GM12873 (cell line): Measurements from ENCODE around the gene SEC61A1.

Experiments used
- TF ChIP-seq, protein P1 (sequence below): IDR thresholded peaks from 2 replicates; pipeline ENCODE4 v1.5.1; 2012; ENCODE audit warnings: low read depth, mild to moderate bottlenecking, moderate library complexity, low read length, control low read depth; ENCODE audit not compliant: insufficient read depth; ENCODE audit errors: missing control alignments

Gene SEC61A1

DNA sequence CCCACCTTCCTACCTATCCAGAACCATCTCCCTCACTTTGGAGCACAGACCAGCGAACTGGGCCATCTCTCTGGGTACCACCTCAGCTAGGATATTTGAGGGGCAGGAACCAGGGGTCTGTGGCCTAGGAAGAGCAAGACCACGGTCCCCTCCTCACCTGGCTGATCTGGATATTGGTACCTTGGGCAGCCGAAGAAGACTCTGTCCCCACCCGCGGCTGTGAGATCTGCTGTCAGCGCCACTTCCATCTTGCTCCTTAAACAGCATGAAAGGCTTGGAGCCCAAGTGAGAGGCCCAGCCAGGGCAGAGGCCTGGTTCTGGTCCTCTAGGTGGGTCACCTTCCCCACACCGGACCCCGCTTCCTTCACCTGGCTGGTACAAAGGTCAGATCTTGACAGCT is 26.6 kb downstream of the SEC61A1 start:
- TF ChIP-seq, protein P1, sequence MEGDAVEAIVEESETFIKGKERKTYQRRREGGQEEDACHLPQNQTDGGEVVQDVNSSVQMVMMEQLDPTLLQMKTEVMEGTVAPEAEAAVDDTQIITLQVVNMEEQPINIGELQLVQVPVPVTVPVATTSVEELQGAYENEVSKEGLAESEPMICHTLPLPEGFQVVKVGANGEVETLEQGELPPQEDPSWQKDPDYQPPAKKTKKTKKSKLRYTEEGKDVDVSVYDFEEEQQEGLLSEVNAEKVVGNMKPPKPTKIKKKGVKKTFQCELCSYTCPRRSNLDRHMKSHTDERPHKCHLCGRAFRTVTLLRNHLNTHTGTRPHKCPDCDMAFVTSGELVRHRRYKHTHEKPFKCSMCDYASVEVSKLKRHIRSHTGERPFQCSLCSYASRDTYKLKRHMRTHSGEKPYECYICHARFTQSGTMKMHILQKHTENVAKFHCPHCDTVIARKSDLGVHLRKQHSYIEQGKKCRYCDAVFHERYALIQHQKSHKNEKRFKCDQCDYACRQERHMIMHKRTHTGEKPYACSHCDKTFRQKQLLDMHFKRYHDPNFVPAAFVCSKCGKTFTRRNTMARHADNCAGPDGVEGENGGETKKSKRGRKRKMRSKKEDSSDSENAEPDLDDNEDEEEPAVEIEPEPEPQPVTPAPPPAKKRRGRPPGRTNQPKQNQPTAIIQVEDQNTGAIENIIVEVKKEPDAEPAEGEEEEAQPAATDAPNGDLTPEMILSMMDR = no peak

DNA sequence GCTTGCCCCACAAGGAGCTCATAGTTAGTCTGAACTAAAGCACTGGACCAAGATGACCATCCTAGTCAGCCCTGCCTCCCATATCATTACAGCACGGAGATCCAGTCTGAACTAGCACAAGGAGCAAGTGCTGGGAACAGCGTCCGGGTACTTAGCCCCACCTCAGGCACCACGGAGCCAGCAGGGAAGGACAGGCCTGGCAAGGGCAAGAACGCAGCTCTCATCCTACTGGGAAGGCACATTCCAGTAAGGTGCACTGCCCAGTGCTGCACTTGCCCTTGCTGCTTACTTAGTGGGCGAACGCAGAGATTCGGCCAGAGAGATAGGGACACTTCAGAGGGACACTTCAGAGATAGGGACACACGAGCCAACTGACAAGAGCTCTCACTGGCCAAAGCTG is 27.6 kb downstream of the SEC61A1 start:
- TF ChIP-seq, protein P1 = no peak

GRCh38 chr3:128080323-128081080 is 28.3 kb downstream of the SEC61A1 start:
- TF ChIP-seq, protein P1 = no peak

GRCh38 chr3:128081226-128081625 is 29.0 kb downstream of the SEC61A1 start:
- TF ChIP-seq, protein P1 = no peak

DNA sequence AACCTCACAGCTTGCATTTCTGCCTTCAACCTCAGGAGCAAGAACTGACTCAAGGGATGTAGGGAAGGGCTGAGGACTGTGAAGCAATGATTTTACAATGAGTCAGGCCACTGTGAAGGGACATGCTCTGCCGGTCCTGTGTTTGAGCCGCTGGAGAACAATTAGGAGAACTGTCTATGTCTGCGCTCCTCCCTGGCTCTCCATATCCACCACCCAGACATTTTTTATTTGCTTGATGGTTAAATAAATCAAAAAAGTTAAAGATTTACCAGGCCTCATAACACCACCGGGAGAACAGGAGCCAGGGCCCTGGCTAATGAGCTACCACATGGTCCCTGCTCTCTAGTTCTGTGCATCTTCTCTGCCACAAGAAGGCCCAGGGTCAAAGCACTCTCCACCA is 29.6 kb downstream of the SEC61A1 start:
- TF ChIP-seq, protein P1 = no peak

DNA sequence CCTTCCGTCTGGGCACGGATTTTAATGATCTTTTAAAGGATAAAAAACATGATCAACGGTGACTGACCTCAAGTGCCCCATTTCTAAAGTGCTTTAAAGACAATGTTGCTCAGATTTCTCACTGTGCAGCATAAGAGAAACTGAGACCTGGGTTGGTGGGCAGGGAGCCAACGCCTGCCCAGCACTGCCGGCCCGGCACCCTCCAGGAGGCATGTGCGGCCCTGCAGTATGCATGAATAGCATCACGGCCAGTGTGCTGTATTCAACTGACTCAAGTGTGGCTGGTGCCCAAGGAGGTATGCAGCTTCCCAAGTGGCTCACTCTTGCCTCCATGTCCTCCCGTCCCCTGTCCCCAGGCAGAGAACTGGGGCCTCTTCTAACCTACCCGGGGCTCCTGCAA is 30.3 kb downstream of the SEC61A1 start:
- TF ChIP-seq, protein P1 = no peak

DNA sequence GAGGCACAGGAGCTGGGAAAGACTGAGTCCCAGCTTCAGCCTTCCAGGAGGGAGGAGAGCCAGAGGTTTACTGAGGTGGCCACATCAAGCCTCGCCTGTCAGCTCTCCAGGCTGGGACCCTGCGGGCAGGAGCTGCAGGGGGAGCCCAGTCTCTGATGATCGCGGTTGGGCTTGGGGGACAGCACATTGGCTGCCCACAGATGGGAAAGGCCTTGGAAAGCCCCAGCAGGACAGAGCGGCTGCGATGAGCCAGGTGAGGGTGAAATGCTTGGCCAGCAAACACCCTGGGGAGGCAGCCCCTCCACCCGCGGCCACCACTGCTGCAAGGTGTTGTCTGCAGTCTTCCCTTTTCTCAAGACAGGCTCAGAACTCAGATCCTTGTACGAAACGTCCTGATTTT is 31.2 kb downstream of the SEC61A1 start:
- TF ChIP-seq, protein P1 = no peak
